ENCODE measurements around the gene COG6.

DNA sequence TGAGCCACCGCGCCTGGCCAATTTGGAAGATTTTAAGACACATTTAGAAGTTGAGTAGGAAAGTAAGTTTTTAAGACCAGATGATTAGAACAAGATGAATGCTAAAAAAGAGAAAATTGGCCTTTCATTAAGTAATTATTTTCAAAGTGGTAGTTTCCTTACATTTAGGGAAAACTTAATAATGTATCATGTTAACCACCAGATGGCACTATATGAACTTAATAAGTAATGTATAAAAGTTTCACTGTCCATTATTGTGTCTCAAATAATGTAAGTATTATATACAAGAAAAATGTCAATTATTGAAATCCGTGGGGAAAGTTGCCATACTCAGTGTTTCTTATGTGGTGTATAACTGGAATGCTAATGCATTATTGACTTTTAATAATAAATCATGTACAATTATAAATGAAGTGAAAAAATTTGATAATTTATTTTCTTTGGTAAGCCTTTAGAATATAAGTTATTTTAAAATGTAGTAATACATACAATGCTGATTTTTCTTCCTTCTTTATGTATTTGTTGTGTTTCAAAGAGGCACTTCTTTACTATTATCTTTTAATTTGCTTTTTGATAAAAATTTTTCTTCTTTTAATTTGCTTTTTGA is 29.2 kb downstream of the COG6 start:
- TF ChIP-seq, protein P1, sequence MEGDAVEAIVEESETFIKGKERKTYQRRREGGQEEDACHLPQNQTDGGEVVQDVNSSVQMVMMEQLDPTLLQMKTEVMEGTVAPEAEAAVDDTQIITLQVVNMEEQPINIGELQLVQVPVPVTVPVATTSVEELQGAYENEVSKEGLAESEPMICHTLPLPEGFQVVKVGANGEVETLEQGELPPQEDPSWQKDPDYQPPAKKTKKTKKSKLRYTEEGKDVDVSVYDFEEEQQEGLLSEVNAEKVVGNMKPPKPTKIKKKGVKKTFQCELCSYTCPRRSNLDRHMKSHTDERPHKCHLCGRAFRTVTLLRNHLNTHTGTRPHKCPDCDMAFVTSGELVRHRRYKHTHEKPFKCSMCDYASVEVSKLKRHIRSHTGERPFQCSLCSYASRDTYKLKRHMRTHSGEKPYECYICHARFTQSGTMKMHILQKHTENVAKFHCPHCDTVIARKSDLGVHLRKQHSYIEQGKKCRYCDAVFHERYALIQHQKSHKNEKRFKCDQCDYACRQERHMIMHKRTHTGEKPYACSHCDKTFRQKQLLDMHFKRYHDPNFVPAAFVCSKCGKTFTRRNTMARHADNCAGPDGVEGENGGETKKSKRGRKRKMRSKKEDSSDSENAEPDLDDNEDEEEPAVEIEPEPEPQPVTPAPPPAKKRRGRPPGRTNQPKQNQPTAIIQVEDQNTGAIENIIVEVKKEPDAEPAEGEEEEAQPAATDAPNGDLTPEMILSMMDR (IDR thresholded peaks at IDR 0.05) = peak; percentile 67
- TF ChIP-seq RFX5 (IDR thresholded peaks at IDR 0.05; ENCODE audit: low read length) (no peak), NFIC (IDR thresholded peaks at IDR 0.05; ENCODE audit: borderline replicate concordance) (no peak), TAF1 (IDR thresholded peaks at IDR 0.05; ENCODE audit: borderline replicate concordance, low read depth, low read length) (no peak), POLR2AphosphoS5 (IDR thresholded peaks at IDR 0.05; ENCODE audit: low read depth, low read length) (no peak), GABPA (IDR thresholded peaks at IDR 0.05; ENCODE audit: low read depth) (no peak), JUND (IDR thresholded peaks at IDR 0.05) (no peak)
- TF ChIP-seq, protein P2, sequence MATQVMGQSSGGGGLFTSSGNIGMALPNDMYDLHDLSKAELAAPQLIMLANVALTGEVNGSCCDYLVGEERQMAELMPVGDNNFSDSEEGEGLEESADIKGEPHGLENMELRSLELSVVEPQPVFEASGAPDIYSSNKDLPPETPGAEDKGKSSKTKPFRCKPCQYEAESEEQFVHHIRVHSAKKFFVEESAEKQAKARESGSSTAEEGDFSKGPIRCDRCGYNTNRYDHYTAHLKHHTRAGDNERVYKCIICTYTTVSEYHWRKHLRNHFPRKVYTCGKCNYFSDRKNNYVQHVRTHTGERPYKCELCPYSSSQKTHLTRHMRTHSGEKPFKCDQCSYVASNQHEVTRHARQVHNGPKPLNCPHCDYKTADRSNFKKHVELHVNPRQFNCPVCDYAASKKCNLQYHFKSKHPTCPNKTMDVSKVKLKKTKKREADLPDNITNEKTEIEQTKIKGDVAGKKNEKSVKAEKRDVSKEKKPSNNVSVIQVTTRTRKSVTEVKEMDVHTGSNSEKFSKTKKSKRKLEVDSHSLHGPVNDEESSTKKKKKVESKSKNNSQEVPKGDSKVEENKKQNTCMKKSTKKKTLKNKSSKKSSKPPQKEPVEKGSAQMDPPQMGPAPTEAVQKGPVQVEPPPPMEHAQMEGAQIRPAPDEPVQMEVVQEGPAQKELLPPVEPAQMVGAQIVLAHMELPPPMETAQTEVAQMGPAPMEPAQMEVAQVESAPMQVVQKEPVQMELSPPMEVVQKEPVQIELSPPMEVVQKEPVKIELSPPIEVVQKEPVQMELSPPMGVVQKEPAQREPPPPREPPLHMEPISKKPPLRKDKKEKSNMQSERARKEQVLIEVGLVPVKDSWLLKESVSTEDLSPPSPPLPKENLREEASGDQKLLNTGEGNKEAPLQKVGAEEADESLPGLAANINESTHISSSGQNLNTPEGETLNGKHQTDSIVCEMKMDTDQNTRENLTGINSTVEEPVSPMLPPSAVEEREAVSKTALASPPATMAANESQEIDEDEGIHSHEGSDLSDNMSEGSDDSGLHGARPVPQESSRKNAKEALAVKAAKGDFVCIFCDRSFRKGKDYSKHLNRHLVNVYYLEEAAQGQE (IDR thresholded peaks at IDR 0.05; ENCODE audit: low read depth, low read length) = no peak
